Mesendoderm (in vitro differentiated cells): Measurements from ENCODE around the gene PKNOX1.
A peak's percentile ranks its signal among the peaks of the same experiment; 100 is the strongest.

Experiments
- DNase-seq: peaks from one replicate; pipeline ENCODE4 v3.0.0; 2013
- H2AK5ac ChIP-seq: 2 replicates; pipeline ENCODE4 v1.6.1; 2013; ENCODE audit warnings: low read length, inconsistent platforms
- H2BK120ac ChIP-seq: 2 replicates; pipeline ENCODE4 v1.6.1; 2013; ENCODE audit warnings: low read depth, mild to moderate bottlenecking, low read length, moderate library complexity, mixed read lengths
- H2BK15ac ChIP-seq: replicated peaks from 2 replicates; pipeline ENCODE4 v1.6.1; 2013; ENCODE audit warnings: low read depth, mild to moderate bottlenecking, moderate library complexity
- H2BK5ac ChIP-seq: 2 replicates; pipeline ENCODE4 v1.6.1; 2013; ENCODE audit warnings: low read length, inconsistent platforms
- H3K18ac ChIP-seq: 2 replicates; pipeline ENCODE4 v1.6.1; 2013; ENCODE audit warnings: mild to moderate bottlenecking, low read length, mixed read lengths
- H3K23ac ChIP-seq: one replicate; pipeline ENCODE4 v1.6.1; 2013; ENCODE audit warnings: low read length
- H3K27ac ChIP-seq: 2 replicates; pipeline ENCODE4 v1.5.1; 2013; ENCODE audit warnings: low read depth, mild to moderate bottlenecking, inconsistent platforms, low read length, moderate library complexity
- H3K27me3 ChIP-seq: 2 replicates; pipeline ENCODE4 v1.6.1; 2013; ENCODE audit warnings: low read length, control low read depth, mild to moderate bottlenecking, inconsistent platforms; ENCODE audit not compliant: insufficient read depth, poor library complexity
- H3K36me3 ChIP-seq: 2 replicates; pipeline ENCODE4 v1.6.1; 2013; ENCODE audit warnings: low read length, inconsistent platforms; ENCODE audit not compliant: control insufficient read depth, insufficient read depth
- H3K4ac ChIP-seq: one replicate; pipeline ENCODE4 v1.6.1; 2013; ENCODE audit warnings: low read depth, mild to moderate bottlenecking, low read length, moderate library complexity
- H3K4me1 ChIP-seq: 2 replicates; pipeline ENCODE4 v1.6.1; 2013; ENCODE audit warnings: low read depth, low read length, inconsistent platforms; ENCODE audit not compliant: control insufficient read depth
- H3K4me2 ChIP-seq: 2 replicates; pipeline ENCODE4 v1.6.1; 2013; ENCODE audit warnings: low read length
- H3K4me3 ChIP-seq: 2 replicates; pipeline ENCODE4 v1.5.1; 2013; ENCODE audit warnings: mild to moderate bottlenecking, low read length
- H3K56ac ChIP-seq: one replicate; pipeline ENCODE4 v1.6.1; 2013; ENCODE audit warnings: low read length
- H3K79me1 ChIP-seq: 2 replicates; pipeline ENCODE4 v1.6.1; 2013; ENCODE audit warnings: low read length, inconsistent platforms
- H3K79me2 ChIP-seq: 2 replicates; pipeline ENCODE4 v1.6.1; 2013; ENCODE audit warnings: mild to moderate bottlenecking, low read length; ENCODE audit not compliant: control insufficient read depth, insufficient read depth
- H3K9ac ChIP-seq: 2 replicates; pipeline ENCODE4 v1.6.1; 2013; ENCODE audit warnings: low read length, inconsistent platforms
- H4K5ac ChIP-seq: one replicate; pipeline ENCODE4 v1.6.1; 2013; ENCODE audit warnings: low read length
- H4K8ac ChIP-seq: one replicate; pipeline ENCODE4 v1.6.1; 2013; ENCODE audit warnings: low read depth, mild to moderate bottlenecking, control low read depth, low read length, moderate library complexity
- WGBS: extraction: QIAGEN DNeasy Blood & Tissue Kit; methylation state at CpG from one replicate; pipeline ENCODE4 v1.1.7; 2013; ENCODE audit warnings: low lambda C conversion rate, missing lambda C conversion rate; ENCODE audit not compliant: insufficient coverage; ENCODE audit errors: extremely low coverage; 5-methylcytosine and 5-hydroxymethylcytosine counted together

PKNOX1 gene

GRCh38 chr21:42969193-42969600 is 5.2 kb upstream of the PKNOX1 start:
- Histone ChIP-seq H3K4me2 (no peak overlapping the region), H2AK5ac (no peak overlapping the region), H3K79me2 (no peaks in the 10 kb centered on the region), H3K56ac (peak overlapping the region; percentile 60), H3K4me3 (no peak overlapping the region), H3K18ac (no peak overlapping the region), H3K27me3 (no peaks in the 10 kb centered on the region), H3K4ac (peak overlapping the region; percentile 91), H2BK5ac (peak overlapping the region; percentile 93), H3K36me3 (no peaks in the 10 kb centered on the region), H3K79me1 (no peaks in the 10 kb centered on the region), H2BK15ac (no peak overlapping the region), H3K23ac (no peak overlapping the region), H4K8ac (no peak overlapping the region), H3K27ac (peak overlapping the region; percentile 60), H4K5ac (peak overlapping the region; percentile 87), H3K9ac (no peak overlapping the region), H3K4me1 (peaks cover 12% of the 10 kb centered on the region), H2BK120ac (peak overlapping the region; percentile 54)
- WGBS: no CpG with 5 or more reads among the region's 6 CpGs
- DNase-seq: peak; percentile 83

- peak overlapping the region; percentile 43 for H3K9ac ChIP-seq
- H3K36me3 ChIP-seq: no peaks in the 10 kb centered on the region
- H3K4me1 ChIP-seq: peaks cover 12% of the 10 kb centered on the region
Observed at GRCh38 chr21:42970946-42971653, 3.3 kb upstream of the PKNOX1 start.

GRCh38 chr21:42971897-42972275 is 2.5 kb upstream of the PKNOX1 start:
- Histone ChIP-seq H3K18ac (peak overlapping the region; percentile 80), H3K27me3 (no peaks in the 10 kb centered on the region), H3K9ac (peak overlapping the region; percentile 43), H3K4ac (peak overlapping the region; percentile 79), H3K79me1 (peaks cover 6% of the 10 kb centered on the region), H3K56ac (peak overlapping the region; percentile 78), H2AK5ac (no peak overlapping the region), H3K23ac (no peak overlapping the region), H3K4me2 (no peak overlapping the region), H3K27ac (peak overlapping the region; percentile 68), H3K4me1 (peaks cover 12% of the 10 kb centered on the region), H2BK120ac (peak overlapping the region; percentile 95), H2BK15ac (no peak overlapping the region), H4K5ac (no peak overlapping the region), H4K8ac (no peak overlapping the region), H3K4me3 (no peak overlapping the region), H3K36me3 (no peaks in the 10 kb centered on the region), H2BK5ac (peak overlapping the region; percentile 31), H3K79me2 (peaks cover 15% of the 10 kb centered on the region)
- DNase-seq: no peak
- no CpG with 5 or more reads among the region's 3 CpGs for WGBS

More at GRCh38 chr21:42970946-42971653, 3.3 kb upstream of the PKNOX1 start:
- Histone ChIP-seq H3K23ac (no peak overlapping the region), H3K4me2 (no peak overlapping the region), H2BK120ac (peak overlapping the region; percentile 95), H3K79me2 (peaks cover 7% of the 10 kb centered on the region), H4K5ac (peak overlapping the region; percentile 71), H4K8ac (no peak overlapping the region), H3K27me3 (no peaks in the 10 kb centered on the region), H3K27ac (peak overlapping the region; percentile 68), H3K56ac (peak overlapping the region; percentile 78), H2BK15ac (no peak overlapping the region), H3K79me1 (peaks cover 2% of the 10 kb centered on the region), H2BK5ac (peak overlapping the region; percentile 31), H3K4ac (peak overlapping the region; percentile 79), H2AK5ac (peak overlapping the region; percentile 58), H3K4me3 (no peak overlapping the region), H3K18ac (peak overlapping the region; percentile 80)
- no CpG with 5 or more reads among the region's 7 CpGs for WGBS
- DNase-seq: peak; percentile 85

GRCh38 chr21:42973309-42973990 is 912 bp upstream of the PKNOX1 start:
- Histone ChIP-seq H3K18ac (peak overlapping the region; percentile 82), H3K4me1 (peaks cover 12% of the 10 kb centered on the region), H4K5ac (no peak overlapping the region), H3K4me2 (peak overlapping the region; percentile 56), H3K27me3 (no peaks in the 10 kb centered on the region), H2AK5ac (peak overlapping the region; percentile 7), H2BK5ac (peak overlapping the region; percentile 92), H3K9ac (peak overlapping the region; percentile 68), H3K79me1 (peaks cover 11% of the 10 kb centered on the region), H3K27ac (peak overlapping the region; percentile 35), H2BK120ac (peak overlapping the region; percentile 16), H3K4me3 (no peak overlapping the region), H2BK15ac (peak overlapping the region; percentile 9), H3K56ac (peak overlapping the region; percentile 92), H4K8ac (no peak overlapping the region), H3K4ac (peak overlapping the region; percentile 84), H3K23ac (no peak overlapping the region), H3K36me3 (no peaks in the 10 kb centered on the region), H3K79me2 (peaks cover 24% of the 10 kb centered on the region)
- no peak for DNase-seq
- no CpG with 5 or more reads among the region's 19 CpGs for WGBS

- no peaks in the 10 kb centered on the region for H3K36me3 ChIP-seq
- H3K56ac ChIP-seq: peak overlapping the region; percentile 86
- H3K4ac ChIP-seq: peak overlapping the region; percentile 100
- WGBS: no CpG with 5 or more reads among the region's 125 CpGs
- H2BK15ac ChIP-seq: no peak overlapping the region
- H3K79me2 ChIP-seq: peaks cover 30% of the 10 kb centered on the region
- DNase-seq: peak; percentile 86
- peak overlapping the region; percentile 98 for H2BK120ac ChIP-seq
- H3K4me2 ChIP-seq: peak overlapping the region; percentile 79
- H4K8ac ChIP-seq: peak overlapping the region; percentile 97
- peak overlapping the region; percentile 81 for H3K23ac ChIP-seq
- peaks cover 11% of the 10 kb centered on the region for H3K4me1 ChIP-seq
- peak overlapping the region; percentile 97 for H3K27ac ChIP-seq
- peak overlapping the region; percentile 100 for H3K18ac ChIP-seq
- H2BK5ac ChIP-seq: peak overlapping the region; percentile 36
- no peak overlapping the region for H4K5ac ChIP-seq
- H3K27me3 ChIP-seq: no peaks in the 10 kb centered on the region
- H2AK5ac ChIP-seq: no peak overlapping the region
- peaks cover 11% of the 10 kb centered on the region for H3K79me1 ChIP-seq
- peak overlapping the region; percentile 48 for H3K4me3 ChIP-seq
- peak overlapping the region; percentile 78 for H3K9ac ChIP-seq
Observed at GRCh38 chr21:42974832-42975820, 764 bp downstream of the PKNOX1 start.
